Measurements from ENCODE around the gene INO80. TPM values are rescaled to one million over a fixed set of nuclear protein-coding genes. Genes with fewer than 3 reads are reported as not detected.

INO80 gene
- polyA plus RNA-seq, 1 experiment, result 5.2 TPM

GRCh38 chr15:41154412-41154811 is 38.3 kb upstream of the INO80 start:
- POLR2A ChIA-PET, result no interaction called here
- DNase-seq (ENCODE audit: low read depth), result no peak
- TF ChIP-seq CTCF (IDR thresholded peaks at IDR 0.05; ENCODE audit: insufficient read depth, low read depth, low read length), result no peak
- Histone ChIP-seq H3K36me3 (ENCODE audit: control insufficient read depth, insufficient read depth, low read length) (no peaks in the 10 kb centered on the region), H3K27me3 (ENCODE audit: control insufficient read depth, insufficient read depth, low read length) (no peaks in the 10 kb centered on the region), H3K4me3 (ENCODE audit: low read depth, low read length) (no peak overlapping the region)
- CTCF ChIA-PET, result interaction anchor here (0.6 kb wide), 1 partner anchor 10 kb away, joined by 3 read pairs; no protein-coding TSS in a partner anchor

- Histone ChIP-seq H3K4me3 (ENCODE audit: low read depth, low read length) (no peak overlapping the region), H3K27me3 (ENCODE audit: control insufficient read depth, insufficient read depth, low read length) (no peaks in the 10 kb centered on the region), H3K36me3 (ENCODE audit: control insufficient read depth, insufficient read depth, low read length) (no peaks in the 10 kb centered on the region)
- CTCF ChIA-PET, result no interaction called here
- POLR2A ChIA-PET, result no interaction called here
- no peak for TF ChIP-seq CTCF (IDR thresholded peaks at IDR 0.05; ENCODE audit: insufficient read depth, low read depth, low read length)
- DNase-seq (ENCODE audit: low read depth), result no peak
These were observed 37.7 kb upstream of the INO80 start for GRCh38 chr15:41153733-41154132.

GRCh38 chr15:41151451-41152005 is 35.4 kb upstream of the INO80 start:
- DNase-seq (ENCODE audit: low read depth), result no peak
- POLR2A ChIA-PET, result no interaction called here
- Histone ChIP-seq H3K27me3 (ENCODE audit: control insufficient read depth, insufficient read depth, low read length) (no peaks in the 10 kb centered on the region), H3K36me3 (ENCODE audit: control insufficient read depth, insufficient read depth, low read length) (no peaks in the 10 kb centered on the region), H3K4me3 (ENCODE audit: low read depth, low read length) (no peak overlapping the region)
- CTCF ChIA-PET, result interaction anchor here (0.6 kb wide), 1 partner anchor 806 kb away, joined by 3 read pairs; no protein-coding TSS in a partner anchor
- TF ChIP-seq CTCF (IDR thresholded peaks at IDR 0.05; ENCODE audit: insufficient read depth, low read depth, low read length), result no peak

GRCh38 chr15:41150279-41150678 is 34.2 kb upstream of the INO80 start:
- POLR2A ChIA-PET, result no interaction called here
- no peak for TF ChIP-seq CTCF (IDR thresholded peaks at IDR 0.05; ENCODE audit: insufficient read depth, low read depth, low read length)
- CTCF ChIA-PET, result interaction anchor here (0.6 kb wide), 1 partner anchor 196 kb away, joined by 3 read pairs; no protein-coding TSS in a partner anchor
- DNase-seq (ENCODE audit: low read depth), result no peak
- H3K4me3 ChIP-seq (ENCODE audit: low read depth, low read length), result no peak overlapping the region
- H3K27me3 ChIP-seq (ENCODE audit: control insufficient read depth, insufficient read depth, low read length), result no peaks in the 10 kb centered on the region
- H3K36me3 ChIP-seq (ENCODE audit: control insufficient read depth, insufficient read depth, low read length), result no peaks in the 10 kb centered on the region

GRCh38 chr15:41148065-41148464 is 32.0 kb upstream of the INO80 start:
- POLR2A ChIA-PET, result no interaction called here
- H3K27me3 ChIP-seq (ENCODE audit: control insufficient read depth, insufficient read depth, low read length), result no peaks in the 10 kb centered on the region
- H3K36me3 ChIP-seq (ENCODE audit: control insufficient read depth, insufficient read depth, low read length), result no peaks in the 10 kb centered on the region
- DNase-seq (ENCODE audit: low read depth), result no peak
- CTCF ChIA-PET, result no interaction called here
- no peak overlapping the region for H3K4me3 ChIP-seq (ENCODE audit: low read depth, low read length)
- no peak for TF ChIP-seq CTCF (IDR thresholded peaks at IDR 0.05; ENCODE audit: insufficient read depth, low read depth, low read length)

Data from BJ (cell line).